PC-3 (cell line): ENCODE results near the gene LRP1B. TPM values are rescaled to one million over a fixed set of nuclear protein-coding genes. Genes with fewer than 3 reads are reported as not detected.

Experiments
- ATAC-seq: fragments of 200-7000 bp; cut with Tn5 transposase; 2 replicates; pipeline ENCODE4 v1.9.1; 2020; ENCODE audit warnings: mild to moderate bottlenecking, moderate library complexity
- BruUV-seq: library from RNA; stranded (reverse); fragments of 400-500 nt; replicated peaks from 2 replicates; lab custom pipeline; 2021; lab: Mats Ljungman, UMichigan
- CTCF ChIA-PET: fragments of 300-600 bp; sonication (Branson Sonifier 250); formaldehyde crosslinking; loops from one replicate; lab custom pipeline; 2022; ENCODE audit warnings: antibody characterized with exemption; lab: Charles Lee
- POLR2A ChIA-PET: fragments of 300-600 bp; sonication (Branson Sonifier 250); formaldehyde crosslinking; loops from one replicate; lab custom pipeline; 2022; ENCODE audit warnings: antibody characterized with exemption; ENCODE audit not compliant: unreplicated experiment; lab: Charles Lee
- DNase-seq: peaks from one replicate; pipeline ENCODE4 v3.0.0-alpha.2; 2015
- H2AFZ ChIP-seq: fragments of 300-600 bp; sonication (generic); 2 replicates; pipeline ENCODE4 v1.6.0; 2016; ENCODE audit warnings: antibody characterized with exemption, low read length
- H3F3A ChIP-seq: fragments of 300-600 bp; sonication (generic); one replicate; pipeline ENCODE4 v1.6.0; 2017; ENCODE audit warnings: antibody characterized with exemption, low read length, control low read depth, mild to moderate bottlenecking; ENCODE audit not compliant: unreplicated experiment
- H3K27ac ChIP-seq: fragments of 300-600 bp; sonication (generic); 2 replicates; pipeline ENCODE4 v1.5.1; 2016; ENCODE audit warnings: mild to moderate bottlenecking, low read length
- H3K27me3 ChIP-seq: fragments of 300-600 bp; sonication (generic); 2 replicates; pipeline ENCODE4 v1.6.1; 2016; ENCODE audit warnings: low read length, mixed read lengths
- H3K36me3 ChIP-seq: fragments of 300-600 bp; sonication (generic); 2 replicates; pipeline ENCODE4 v1.6.1; 2016; ENCODE audit warnings: low read depth, mixed run types, low read length, mixed read lengths
- H3K4me1 ChIP-seq: fragments of 300-600 bp; sonication (generic); 2 replicates; pipeline ENCODE4 v1.5.1; 2016; ENCODE audit warnings: low read length; ENCODE audit not compliant: insufficient read depth
- H3K4me2 ChIP-seq: fragments of 300-600 bp; sonication (generic); 2 replicates; pipeline ENCODE4 v1.6.0; 2016; ENCODE audit warnings: low read length
- H3K4me3 ChIP-seq: fragments of 300-600 bp; sonication (generic); 2 replicates; pipeline ENCODE4 v1.5.1; 2016; ENCODE audit warnings: mild to moderate bottlenecking, low read length, mixed read lengths
- H3K79me2 ChIP-seq: fragments of 300-600 bp; sonication (generic); 2 replicates; pipeline ENCODE4 v1.6.1; 2017; ENCODE audit warnings: low read length, mixed read lengths
- H3K9ac ChIP-seq: fragments of 300-600 bp; sonication (generic); 2 replicates; pipeline ENCODE4 v1.6.0; 2016; ENCODE audit warnings: mild to moderate bottlenecking, low read length
- H3K9me2 ChIP-seq: fragments of 300-600 bp; sonication (generic); replicated peaks from 2 replicates; pipeline ENCODE4 v1.6.1; 2016; ENCODE audit warnings: mixed run types, low read length, mixed read lengths
- H3K9me3 ChIP-seq: fragments of 300-600 bp; sonication (generic); 2 replicates; pipeline ENCODE4 v1.6.1; 2016; ENCODE audit warnings: low read length, mixed read lengths
- H4K20me1 ChIP-seq: fragments of 300-600 bp; sonication (generic); 2 replicates; pipeline ENCODE4 v1.6.1; 2016; ENCODE audit warnings: low read length, mixed read lengths
- EZH2 ChIP-seq: fragments of 300-600 bp; sonication (generic); IDR thresholded peaks from one replicate; pipeline ENCODE4 v1.6.1; 2017; ENCODE audit warnings: antibody characterized with exemption, mild to moderate bottlenecking, low read length; ENCODE audit not compliant: unreplicated experiment
- EZH2phosphoT487 ChIP-seq: fragments of 300-600 bp; sonication (generic); IDR thresholded peaks from 2 replicates; pipeline ENCODE4 v1.6.1; 2018; ENCODE audit warnings: mild to moderate bottlenecking, antibody characterized with exemption, low read length, borderline replicate concordance
- intact Hi-C: fragments of 100-400 bp; cut with micrococcal nuclease; formaldehyde crosslinking; loops from 2 replicates; pipeline ENCODE4 v1.9.0; 2023
- total RNA-seq: library from RNA; depleted of rRNA; stranded (reverse); fragments of >200 nt; gene quantifications from 2 replicates; pipeline ENCODE4 v1.2.3, GENCODE V29; 2014
- TF ChIP-seq, protein P1 (sequence below): fragments of 300-600 bp; sonication (generic); conservative IDR thresholded peaks from 2 replicates; pipeline ENCODE4 v1.5.1; 2017; ENCODE audit warnings: antibody characterized with exemption, low read depth, mild to moderate bottlenecking, low read length

Gene LRP1B
- total RNA-seq, 1 experiment from 2014 or later: 0.04 TPM

GRCh38 chr2:140998577-140998976, 1132.2 kb downstream of the LRP1B start:
- no peak overlapping the region for H3K27ac ChIP-seq
- intact Hi-C loops: no loop called here
- no peaks in the 10 kb centered on the region for H3K36me3 ChIP-seq
- no peaks in the 10 kb centered on the region for H3K27me3 ChIP-seq
- H3K4me2 ChIP-seq: no peak overlapping the region
- no peak overlapping the region for H3K9ac ChIP-seq
- H3K4me3 ChIP-seq: no peak overlapping the region
- TF ChIP-seq, protein P1, sequence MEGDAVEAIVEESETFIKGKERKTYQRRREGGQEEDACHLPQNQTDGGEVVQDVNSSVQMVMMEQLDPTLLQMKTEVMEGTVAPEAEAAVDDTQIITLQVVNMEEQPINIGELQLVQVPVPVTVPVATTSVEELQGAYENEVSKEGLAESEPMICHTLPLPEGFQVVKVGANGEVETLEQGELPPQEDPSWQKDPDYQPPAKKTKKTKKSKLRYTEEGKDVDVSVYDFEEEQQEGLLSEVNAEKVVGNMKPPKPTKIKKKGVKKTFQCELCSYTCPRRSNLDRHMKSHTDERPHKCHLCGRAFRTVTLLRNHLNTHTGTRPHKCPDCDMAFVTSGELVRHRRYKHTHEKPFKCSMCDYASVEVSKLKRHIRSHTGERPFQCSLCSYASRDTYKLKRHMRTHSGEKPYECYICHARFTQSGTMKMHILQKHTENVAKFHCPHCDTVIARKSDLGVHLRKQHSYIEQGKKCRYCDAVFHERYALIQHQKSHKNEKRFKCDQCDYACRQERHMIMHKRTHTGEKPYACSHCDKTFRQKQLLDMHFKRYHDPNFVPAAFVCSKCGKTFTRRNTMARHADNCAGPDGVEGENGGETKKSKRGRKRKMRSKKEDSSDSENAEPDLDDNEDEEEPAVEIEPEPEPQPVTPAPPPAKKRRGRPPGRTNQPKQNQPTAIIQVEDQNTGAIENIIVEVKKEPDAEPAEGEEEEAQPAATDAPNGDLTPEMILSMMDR: no peak
- no peak for TF ChIP-seq EZH2
- TF ChIP-seq EZH2phosphoT487: no peak
- no peaks in the 10 kb centered on the region for H3K79me2 ChIP-seq
- H4K20me1 ChIP-seq: no peaks in the 10 kb centered on the region
- ChIA-PET POLR2A (interaction anchor here (0.6 kb wide), 1 partner anchor 109 kb away, joined by 5 read pairs; no protein-coding TSS in a partner anchor), CTCF (no interaction called here)
- ATAC-seq (no peak), DNase-seq (no peak)
- no peaks in the 10 kb centered on the region for H3K9me2 ChIP-seq
- no peaks in the 10 kb centered on the region for H3F3A ChIP-seq
- H3K4me1 ChIP-seq: no peaks in the 10 kb centered on the region
- no peaks in the 10 kb centered on the region for H3K9me3 ChIP-seq
- BruUV-seq: no TSS peak
- H2AFZ ChIP-seq: no peak overlapping the region

DNA sequence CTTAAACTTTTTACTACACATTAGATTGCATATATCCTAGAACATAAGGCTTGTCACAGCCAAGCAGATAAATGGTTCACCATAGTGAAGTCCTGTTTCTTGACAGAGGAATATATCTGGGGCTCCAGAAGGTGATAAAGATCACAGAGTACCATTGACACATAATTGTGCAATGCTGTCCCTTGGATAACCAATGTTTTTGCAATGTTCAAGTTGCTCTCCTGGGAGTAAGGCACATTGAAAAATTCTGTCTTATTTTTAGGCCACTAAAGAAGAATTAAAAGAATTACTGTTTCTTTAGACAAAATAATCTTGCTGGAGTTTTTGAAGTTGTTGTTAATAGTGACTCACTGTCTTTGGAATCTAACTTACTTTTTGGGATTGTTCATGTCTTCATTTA, 1132.8 kb downstream of the LRP1B start:
- ChIA-PET POLR2A (interaction anchor here (0.6 kb wide), 1 partner anchor 109 kb away, joined by 5 read pairs; no protein-coding TSS in a partner anchor), CTCF (no interaction called here)
- H3K36me3 ChIP-seq: no peaks in the 10 kb centered on the region

GRCh38 chr2:140994856-140995255, 1136.0 kb downstream of the LRP1B start:
- Histone ChIP-seq H3K4me2 (no peak overlapping the region), H3F3A (no peaks in the 10 kb centered on the region), H2AFZ (no peak overlapping the region), H3K9me3 (no peaks in the 10 kb centered on the region), H3K4me3 (no peak overlapping the region), H3K9ac (no peak overlapping the region), H4K20me1 (no peaks in the 10 kb centered on the region), H3K4me1 (0 out of 2 replicates have a peak, but pooled peaks cover 6% of the 10 kb centered on the region), H3K36me3 (no peaks in the 10 kb centered on the region), H3K9me2 (no peaks in the 10 kb centered on the region), H3K27ac (no peak overlapping the region), H3K27me3 (no peaks in the 10 kb centered on the region), H3K79me2 (no peaks in the 10 kb centered on the region)
- DNase-seq (peak; percentile 10), ATAC-seq (no peak)
- TF ChIP-seq EZH2 (no peak), EZH2phosphoT487 (no peak)
- TF ChIP-seq, protein P1: no peak
- ChIA-PET POLR2A (no interaction called here), CTCF (no interaction called here)
- no TSS peak for BruUV-seq
- intact Hi-C loops: no loop called here

More for the DNA sequence above, 1132.8 kb downstream of the LRP1B start:
- ATAC-seq (no peak), DNase-seq (no peak)
- Histone ChIP-seq H3K9ac (no peak overlapping the region), H2AFZ (no peak overlapping the region), H3F3A (no peaks in the 10 kb centered on the region), H3K27ac (no peak overlapping the region), H4K20me1 (no peaks in the 10 kb centered on the region), H3K9me3 (no peaks in the 10 kb centered on the region), H3K79me2 (no peaks in the 10 kb centered on the region), H3K4me1 (no peaks in the 10 kb centered on the region), H3K4me3 (no peak overlapping the region), H3K9me2 (no peaks in the 10 kb centered on the region), H3K27me3 (no peaks in the 10 kb centered on the region), H3K4me2 (no peak overlapping the region)
- TF ChIP-seq, protein P1: no peak
- no peak for TF ChIP-seq EZH2
- TF ChIP-seq EZH2phosphoT487: no peak
- no TSS peak for BruUV-seq
- intact Hi-C loops: no loop called here
